ENCODE data around the gene MEX3A. TPM values are rescaled to one million over a fixed set of nuclear protein-coding genes. Genes with fewer than 3 reads are reported as not detected.

MEX3A gene
- total RNA-seq, 4 donors from 2014 or later, result 0.15 to 1.4 (median 0.65) TPM

- Histone ChIP-seq H3K27me3 (no peaks in the 10 kb centered on the region), H3K4me1 (peaks cover 23 to 45% (median 43%) of the 10 kb centered on the region in 3 donors), H3K4me3 (no peak overlapping the region), H3K36me3 (no peaks in the 10 kb centered on the region), H3K9me3 (no peaks in the 10 kb centered on the region), H3K27ac (peak overlapping the region; percentile 67 to 92 (median 78))
- intact Hi-C loops (cut with DNase I), result loop anchor here (2.0 kb wide), 1 partner anchor 33 kb away; no protein-coding TSS in a partner anchor
- TF ChIP-seq CTCF (IDR thresholded peaks at IDR 0.05) (no peak), POLR2A (IDR thresholded peaks at IDR 0.05) (no peak)
- 21 to 30% methylated on average over 3 of the region's 3 CpGs for WGBS, 2 donors
- no peak for DNase-seq
Observed at GRCh38 chr1:156095906-156096508, 13.7 kb upstream of the MEX3A start.

DNA sequence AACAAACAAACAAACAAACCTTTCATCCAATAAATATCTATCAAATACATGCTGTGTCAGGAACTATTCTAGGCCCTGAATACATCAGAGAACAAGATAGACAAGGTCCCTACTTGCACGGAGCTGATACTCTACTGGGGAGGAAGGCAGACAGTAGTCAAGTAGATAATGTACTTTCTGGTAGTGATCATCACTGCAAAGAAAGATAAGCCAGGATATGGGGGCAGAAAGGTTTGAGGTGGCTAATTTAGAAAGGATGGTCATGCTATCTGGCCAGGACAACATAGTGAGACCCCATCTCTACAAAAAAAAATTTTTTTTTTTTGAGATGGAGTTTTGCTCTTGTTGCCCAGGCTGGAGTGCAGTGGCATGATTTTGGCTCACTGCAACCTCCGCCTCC lies 9.3 kb upstream of the MEX3A start:
- intact Hi-C loops (cut with DNase I), result loop anchor here (5.0 kb wide), 1 partner anchor 136 kb away; no protein-coding TSS in a partner anchor

GRCh38 chr1:156090840-156091188 lies 8.5 kb upstream of the MEX3A start:
- Histone ChIP-seq H3K27me3 (no peaks in the 10 kb centered on the region), H3K9me3 (no peaks in the 10 kb centered on the region), H3K4me1 (peaks cover 0 to 19% (median 14%) of the 10 kb centered on the region in 3 donors), H3K36me3 (no peaks in the 10 kb centered on the region), H3K27ac (no peak overlapping the region), H3K4me3 (no peak overlapping the region)
- DNase-seq, result no peak
- intact Hi-C loops (cut with DNase I), result loop anchor here (5.0 kb wide), 1 partner anchor 136 kb away; no protein-coding TSS in a partner anchor
- 11 to 63% methylated on average over 7 to 10 of the region's 14 CpGs for WGBS, 2 donors
- no peak for TF ChIP-seq POLR2A (IDR thresholded peaks at IDR 0.05)
- peak; percentile 85 to 92 (median 88) for TF ChIP-seq CTCF (IDR thresholded peaks at IDR 0.05)

More for the DNA sequence above, 9.3 kb upstream of the MEX3A start:
- Histone ChIP-seq H3K4me3 (no peak overlapping the region), H3K9me3 (no peaks in the 10 kb centered on the region), H3K27me3 (no peaks in the 10 kb centered on the region), H3K27ac (no peak overlapping the region), H3K4me1 (peaks cover 3 to 21% (median 21%) of the 10 kb centered on the region in 3 donors), H3K36me3 (no peaks in the 10 kb centered on the region)
- TF ChIP-seq POLR2A (IDR thresholded peaks at IDR 0.05), result no peak
- no peak for TF ChIP-seq CTCF (IDR thresholded peaks at IDR 0.05)
- 67 to 69% methylated on average over 2 of the region's 2 CpGs for WGBS, 2 donors
- DNase-seq, result no peak

DNA sequence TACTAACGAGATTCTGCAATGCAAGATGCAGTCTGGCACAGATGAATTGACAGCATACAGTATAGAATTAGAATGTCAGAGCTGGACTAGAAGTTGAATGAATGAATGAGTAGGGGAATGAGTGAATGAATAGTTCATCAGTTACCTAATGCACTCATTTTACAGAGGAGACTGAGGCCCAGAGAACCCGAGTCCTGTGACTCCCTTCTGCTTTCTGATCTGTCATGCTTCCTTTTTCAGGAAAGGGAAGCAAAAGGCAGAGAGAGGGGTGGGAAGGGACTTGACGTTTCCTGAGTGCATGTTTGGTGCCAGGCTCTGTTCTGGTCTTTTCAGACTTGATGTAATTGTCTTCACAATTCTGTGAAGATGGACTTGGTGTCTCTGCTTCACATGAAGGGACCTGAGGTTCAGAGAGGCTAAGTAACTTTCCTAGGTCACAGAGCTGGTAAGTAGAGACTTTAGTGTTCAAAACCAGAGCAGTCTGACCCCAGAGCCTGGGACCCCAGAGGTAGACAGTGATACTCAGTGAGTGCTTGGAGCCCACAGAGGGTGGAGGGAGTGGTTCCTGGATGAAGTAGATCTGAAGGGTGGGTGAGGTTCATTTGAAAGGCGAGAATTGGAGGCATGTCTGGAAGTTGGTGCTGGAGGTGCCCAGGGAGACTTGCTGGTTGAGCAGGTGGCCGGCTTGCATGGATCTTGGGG lies 8.0 kb upstream of the MEX3A start:
- Histone ChIP-seq H3K4me1 (peaks cover 0 to 14% (median 8%) of the 10 kb centered on the region in 3 donors), H3K9me3 (no peaks in the 10 kb centered on the region), H3K27me3 (no peaks in the 10 kb centered on the region), H3K27ac (peak overlapping the region in 1 of 4 donors; percentile 22), H3K36me3 (no peaks in the 10 kb centered on the region), H3K4me3 (no peak overlapping the region)
- no peak for DNase-seq
- WGBS, 2 donors, result 23 to 42% methylated on average over 4 to 5 of the region's 5 CpGs
- no peak for TF ChIP-seq POLR2A (IDR thresholded peaks at IDR 0.05)
- intact Hi-C loops (cut with DNase I), result loop anchor here (5.0 kb wide), 1 partner anchor 137 kb away; no protein-coding TSS in a partner anchor

GRCh38 chr1:156089704-156090103 lies 7.4 kb upstream of the MEX3A start:
- intact Hi-C loops (cut with DNase I), result loop anchor here (5.0 kb wide), 1 partner anchor 138 kb away; no protein-coding TSS in a partner anchor
- DNase-seq, result no peak
- TF ChIP-seq CTCF (IDR thresholded peaks at IDR 0.05) (no peak), POLR2A (IDR thresholded peaks at IDR 0.05) (no peak)
- 40 to 67% methylated on average over 1 to 2 of the region's 6 CpGs for WGBS, 2 donors
- Histone ChIP-seq H3K36me3 (no peaks in the 10 kb centered on the region), H3K4me1 (peaks cover 0 to 13% (median 5%) of the 10 kb centered on the region in 3 donors), H3K27ac (peak overlapping the region in 1 of 4 donors; percentile 22), H3K4me3 (no peak overlapping the region), H3K9me3 (no peaks in the 10 kb centered on the region), H3K27me3 (no peaks in the 10 kb centered on the region)

All from esophagus squamous epithelium (tissue), 5 donors.